SK-N-SH (cell line): ENCODE results near the gene CALN1. TPM values are rescaled to one million over a fixed set of nuclear protein-coding genes. Genes with fewer than 3 reads are reported as not detected.

Experiments
- CTCF ChIA-PET: fragments of 300-600, 350-600 bp; formaldehyde crosslinking; extraction: SDS; loops from one replicate; lab custom pipeline; 2021; lab: Yijun Ruan, JAX
- POLR2A ChIA-PET: fragments of 350-600 bp; sonication (Branson Sonifier 250); formaldehyde crosslinking; extraction: SDS; loops from one replicate; lab custom pipeline; 2020; ENCODE audit warnings: antibody characterized with exemption, inconsistent platforms; lab: Yijun Ruan, JAX
- DNase-seq: peaks from one replicate; pipeline ENCODE4 v3.0.0; 2012
- H2AFZ ChIP-seq: fragments of 200-600 bp; sonication (generic); 2 replicates; pipeline ENCODE4 v1.8.1; 2016; ENCODE audit warnings: antibody characterized with exemption, mild to moderate bottlenecking, low read depth
- H3F3A ChIP-seq: fragments of 200-600 bp; sonication (generic); replicated peaks from 2 replicates; pipeline ENCODE3; 2016; ENCODE audit warnings: antibody characterized with exemption, mild to moderate bottlenecking; ENCODE audit not compliant: insufficient read depth
- H3K27ac ChIP-seq, 2 experiments: fragments of 200-500 bp in 1 of 2; fragments of 200-600 bp in 1 of 2; sonication (Bioruptor generic) in 1 of 2; sonication (generic), shearing (Covaris generic) in 1 of 2; 2 replicates each; pipeline versions ENCODE4 v1.5.1 to v1.6.1; 2014 to 2016; ENCODE audit warnings: low read depth in 2 of 2, inconsistent platforms in 1 of 2, low read length in 1 of 2, mild to moderate bottlenecking in 1 of 2, mixed read lengths in 1 of 2
- H3K27me3 ChIP-seq: fragments of 200-600 bp; sonication (generic), shearing (Covaris generic); 2 replicates; pipeline ENCODE4 v1.6.1; 2016; ENCODE audit warnings: mixed run types; ENCODE audit not compliant: insufficient read depth
- H3K36me3 ChIP-seq, 2 experiments: fragments of 200-500 bp in 1 of 2; fragments of 200-600 bp in 1 of 2; sonication (Bioruptor generic) in 1 of 2; sonication (generic) in 1 of 2; replicated peaks in 1 of 2; 2 replicates each; pipeline versions ENCODE3 to v1.5.1; 2014 to 2016; ENCODE audit warnings: low read length in 1 of 2, mild to moderate bottlenecking in 1 of 2; ENCODE audit not compliant: insufficient read depth in 2 of 2, control insufficient read depth in 1 of 2
- H3K4me1 ChIP-seq, 2 experiments: fragments of 200-500 bp in 1 of 2; fragments of 200-600 bp in 1 of 2; sonication (Bioruptor generic) in 1 of 2; sonication (generic), shearing (Covaris generic) in 1 of 2; 2 replicates each; pipeline versions ENCODE4 v1.5.1 to v1.6.1; 2014 to 2016; ENCODE audit warnings: low read depth in 1 of 2, low read length in 1 of 2, mixed run types in 1 of 2; ENCODE audit not compliant: insufficient read depth in 2 of 2, control insufficient read depth in 1 of 2
- H3K4me2 ChIP-seq: fragments of 200-600 bp; sonication (generic), shearing (Covaris generic); 2 replicates; pipeline ENCODE4 v1.6.1; 2017; ENCODE audit warnings: mixed run types
- H3K4me3 ChIP-seq, 2 experiments: fragments of 200-500 bp in 1 of 2; fragments of 200-600 bp in 1 of 2; sonication (Bioruptor generic) in 1 of 2; sonication (generic), shearing (Covaris generic) in 1 of 2; 2 replicates each; pipeline versions ENCODE4 v1.5.1 to v1.8.1; 2014 to 2016; ENCODE audit warnings: low read depth in 2 of 2, inconsistent platforms in 1 of 2, low read length in 1 of 2, mild to moderate bottlenecking in 1 of 2, mixed read lengths in 1 of 2, moderate library complexity in 1 of 2
- H3K79me2 ChIP-seq: fragments of 200-600 bp; sonication (generic); 2 replicates; pipeline ENCODE4 v1.8.1; 2017; ENCODE audit warnings: mild to moderate bottlenecking; ENCODE audit not compliant: insufficient read depth
- H3K9ac ChIP-seq: fragments of 200-600 bp; sonication (generic); 2 replicates; pipeline ENCODE4 v1.6.1; 2017; ENCODE audit warnings: mixed run types
- H3K9me2 ChIP-seq: fragments of 200-600 bp; sonication (generic); 2 replicates; pipeline ENCODE4 v1.6.1; 2017; ENCODE audit warnings: mixed run types
- H3K9me3 ChIP-seq: fragments of 200-600 bp; sonication (generic); 2 replicates; pipeline ENCODE4 v1.6.1; 2017; ENCODE audit warnings: mixed run types, mild to moderate bottlenecking, moderate library complexity
- H4K20me1 ChIP-seq: fragments of 200-600 bp; sonication (generic); 2 replicates; pipeline ENCODE4 v1.6.1; 2017; ENCODE audit warnings: mild to moderate bottlenecking, mixed run types; ENCODE audit not compliant: insufficient read depth
- CHD2 ChIP-seq: fragments of 150-350 bp; IDR thresholded peaks from 2 replicates; pipeline ENCODE4 v1.6.1; 2018; ENCODE audit warnings: low read length; ENCODE audit not compliant: partially characterized antibody
- FOSL2 ChIP-seq: IDR thresholded peaks from 2 replicates; pipeline ENCODE4 v1.4.0; 2012; ENCODE audit warnings: low read depth, mild to moderate bottlenecking, moderate library complexity, borderline replicate concordance
- GATA2 ChIP-seq: sonication (generic); formaldehyde crosslinking; IDR thresholded peaks from 2 replicates; pipeline ENCODE4 v1.5.0; 2020; ENCODE audit warnings: mild to moderate bottlenecking, missing genetic modification reagents
- NRF1 ChIP-seq: IDR thresholded peaks from 2 replicates; pipeline ENCODE4 v1.6.1; 2012; ENCODE audit warnings: low read depth, mild to moderate bottlenecking, low read length
- POLR2AphosphoS5 ChIP-seq: IDR thresholded peaks from 2 replicates; pipeline ENCODE4 v1.6.1; 2012; ENCODE audit warnings: low read depth, low read length
- TEAD4 ChIP-seq: IDR thresholded peaks from 2 replicates; pipeline ENCODE4 v1.4.0; 2012; ENCODE audit warnings: mild to moderate bottlenecking, borderline replicate concordance; ENCODE audit not compliant: insufficient read depth
- WGBS: methylation state at CpG from one replicate; pipeline ENCODE4 v1.1.6; 2017; ENCODE audit warnings: low lambda C conversion rate; 5-methylcytosine and 5-hydroxymethylcytosine counted together
- polyA plus RNA-seq, 3 experiments: library from polyadenylated mRNA; depleted of rRNA; stranded (reverse); fragments of >200 nt; gene quantifications; 2 replicates each; pipeline ENCODE4 v1.2.3, GENCODE V29; 2012
- TF ChIP-seq, protein P1 (sequence below): IDR thresholded peaks from 2 replicates; pipeline ENCODE4 v1.4.0; 2012; ENCODE audit warnings: low read depth, borderline replicate concordance
- TF ChIP-seq, protein P2 (sequence below): IDR thresholded peaks from 2 replicates; pipeline ENCODE4; 2012
- TF ChIP-seq, protein P3 (sequence below): IDR thresholded peaks from 2 replicates; pipeline ENCODE4 v1.6.1; 2012; ENCODE audit warnings: mild to moderate bottlenecking, low read depth, low read length, moderate library complexity

Gene CALN1
- polyA plus RNA-seq, 1 of the 3 experiments (the other 2 are of a cell fraction), result not detected

DNA sequence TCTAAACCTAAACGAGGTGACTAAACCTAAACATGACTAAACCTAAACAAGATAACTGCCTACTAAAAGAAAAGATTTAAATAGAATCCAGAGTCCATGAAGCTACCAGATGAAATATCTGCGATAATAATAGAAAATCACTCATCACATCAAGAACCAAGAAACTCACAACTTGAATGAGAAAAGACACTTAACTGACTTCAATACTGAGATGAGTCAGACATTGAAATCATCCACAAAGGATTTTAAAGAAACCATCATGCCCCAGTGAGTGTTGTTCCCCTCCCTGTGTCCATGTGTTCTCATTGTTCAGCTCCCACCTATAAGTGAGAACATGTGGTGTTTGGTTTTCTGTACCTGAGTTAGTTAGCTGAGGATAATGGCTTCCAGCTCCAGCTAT, 416.0 kb downstream of the CALN1 start:
- Histone ChIP-seq H4K20me1 (no peaks in the 10 kb centered on the region), H3K9me3 (no peaks in the 10 kb centered on the region), H3K27ac (no peak overlapping the region), H3K4me2 (no peak overlapping the region), H3K36me3 (no peaks in the 10 kb centered on the region), H3K79me2 (no peaks in the 10 kb centered on the region), H3K9me2 (0 out of 2 replicates have a peak, but pooled peaks cover 3% of the 10 kb centered on the region), H3K27me3 (no peaks in the 10 kb centered on the region), H3K9ac (no peak overlapping the region), H2AFZ (no peak overlapping the region), H3K4me3 (no peak overlapping the region), H3F3A (no peaks in the 10 kb centered on the region), H3K4me1 (no peaks in the 10 kb centered on the region)
- DNase-seq, result no peak
- ChIA-PET POLR2A (no interaction called here), CTCF (no interaction called here)
- TF ChIP-seq CHD2 (no peak), POLR2AphosphoS5 (no peak), TEAD4 (no peak)
- 5% methylated on average over 2 of the region's 2 CpGs for WGBS

DNA sequence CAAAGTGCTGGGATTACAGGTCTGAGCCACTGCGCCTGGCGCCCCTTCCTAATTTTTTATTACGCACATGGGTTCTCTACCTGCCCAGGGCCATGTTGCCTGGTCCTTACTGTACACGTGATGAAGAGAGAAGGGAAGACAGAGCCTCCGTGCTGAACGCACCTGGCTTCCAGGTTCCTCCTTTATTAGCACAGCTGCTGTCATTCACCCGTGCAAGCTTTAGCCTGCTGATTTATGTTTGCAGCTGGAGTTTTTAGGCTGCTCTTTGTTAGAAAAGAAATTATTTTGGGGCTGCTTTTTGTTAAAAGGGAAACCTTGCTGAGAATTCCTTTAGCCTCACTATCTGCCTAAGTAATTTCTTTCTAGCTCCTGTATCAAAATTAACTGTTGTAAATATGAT, 417.0 kb downstream of the CALN1 start:
- H3K4me2 ChIP-seq, result no peak overlapping the region
- 21% methylated on average over 7 of the region's 7 CpGs for WGBS

More for the DNA sequence above, 417.0 kb downstream of the CALN1 start:
- Histone ChIP-seq H3K9me2 (0 out of 2 replicates have a peak, but pooled peaks cover 3% of the 10 kb centered on the region), H3K36me3 (no peaks in the 10 kb centered on the region), H2AFZ (no peak overlapping the region), H3K27ac (no peak overlapping the region), H4K20me1 (no peaks in the 10 kb centered on the region), H3K9me3 (no peaks in the 10 kb centered on the region), H3K27me3 (no peaks in the 10 kb centered on the region), H3F3A (no peaks in the 10 kb centered on the region), H3K4me3 (no peak overlapping the region), H3K4me1 (no peaks in the 10 kb centered on the region), H3K9ac (no peak overlapping the region), H3K79me2 (no peaks in the 10 kb centered on the region)
- no peak for DNase-seq
- ChIA-PET POLR2A (no interaction called here), CTCF (no interaction called here)
- TF ChIP-seq, protein P1, sequence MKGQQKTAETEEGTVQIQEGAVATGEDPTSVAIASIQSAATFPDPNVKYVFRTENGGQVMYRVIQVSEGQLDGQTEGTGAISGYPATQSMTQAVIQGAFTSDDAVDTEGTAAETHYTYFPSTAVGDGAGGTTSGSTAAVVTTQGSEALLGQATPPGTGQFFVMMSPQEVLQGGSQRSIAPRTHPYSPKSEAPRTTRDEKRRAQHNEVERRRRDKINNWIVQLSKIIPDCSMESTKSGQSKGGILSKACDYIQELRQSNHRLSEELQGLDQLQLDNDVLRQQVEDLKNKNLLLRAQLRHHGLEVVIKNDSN, result no peak
- TF ChIP-seq, protein P2, sequence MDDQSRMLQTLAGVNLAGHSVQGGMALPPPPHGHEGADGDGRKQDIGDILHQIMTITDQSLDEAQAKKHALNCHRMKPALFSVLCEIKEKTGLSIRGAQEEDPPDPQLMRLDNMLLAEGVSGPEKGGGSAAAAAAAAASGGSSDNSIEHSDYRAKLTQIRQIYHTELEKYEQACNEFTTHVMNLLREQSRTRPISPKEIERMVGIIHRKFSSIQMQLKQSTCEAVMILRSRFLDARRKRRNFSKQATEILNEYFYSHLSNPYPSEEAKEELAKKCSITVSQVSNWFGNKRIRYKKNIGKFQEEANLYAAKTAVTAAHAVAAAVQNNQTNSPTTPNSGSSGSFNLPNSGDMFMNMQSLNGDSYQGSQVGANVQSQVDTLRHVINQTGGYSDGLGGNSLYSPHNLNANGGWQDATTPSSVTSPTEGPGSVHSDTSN, result no peak
- TF ChIP-seq GATA2 (CRISPR knock-in tag) (no peak), TEAD4 (no peak), FOSL2 (no peak), NRF1 (no peak)
- TF ChIP-seq, protein P3, sequence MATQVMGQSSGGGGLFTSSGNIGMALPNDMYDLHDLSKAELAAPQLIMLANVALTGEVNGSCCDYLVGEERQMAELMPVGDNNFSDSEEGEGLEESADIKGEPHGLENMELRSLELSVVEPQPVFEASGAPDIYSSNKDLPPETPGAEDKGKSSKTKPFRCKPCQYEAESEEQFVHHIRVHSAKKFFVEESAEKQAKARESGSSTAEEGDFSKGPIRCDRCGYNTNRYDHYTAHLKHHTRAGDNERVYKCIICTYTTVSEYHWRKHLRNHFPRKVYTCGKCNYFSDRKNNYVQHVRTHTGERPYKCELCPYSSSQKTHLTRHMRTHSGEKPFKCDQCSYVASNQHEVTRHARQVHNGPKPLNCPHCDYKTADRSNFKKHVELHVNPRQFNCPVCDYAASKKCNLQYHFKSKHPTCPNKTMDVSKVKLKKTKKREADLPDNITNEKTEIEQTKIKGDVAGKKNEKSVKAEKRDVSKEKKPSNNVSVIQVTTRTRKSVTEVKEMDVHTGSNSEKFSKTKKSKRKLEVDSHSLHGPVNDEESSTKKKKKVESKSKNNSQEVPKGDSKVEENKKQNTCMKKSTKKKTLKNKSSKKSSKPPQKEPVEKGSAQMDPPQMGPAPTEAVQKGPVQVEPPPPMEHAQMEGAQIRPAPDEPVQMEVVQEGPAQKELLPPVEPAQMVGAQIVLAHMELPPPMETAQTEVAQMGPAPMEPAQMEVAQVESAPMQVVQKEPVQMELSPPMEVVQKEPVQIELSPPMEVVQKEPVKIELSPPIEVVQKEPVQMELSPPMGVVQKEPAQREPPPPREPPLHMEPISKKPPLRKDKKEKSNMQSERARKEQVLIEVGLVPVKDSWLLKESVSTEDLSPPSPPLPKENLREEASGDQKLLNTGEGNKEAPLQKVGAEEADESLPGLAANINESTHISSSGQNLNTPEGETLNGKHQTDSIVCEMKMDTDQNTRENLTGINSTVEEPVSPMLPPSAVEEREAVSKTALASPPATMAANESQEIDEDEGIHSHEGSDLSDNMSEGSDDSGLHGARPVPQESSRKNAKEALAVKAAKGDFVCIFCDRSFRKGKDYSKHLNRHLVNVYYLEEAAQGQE, result no peak
